ENCODE measurements around the gene OSCP1.

The OSCP1 gene

DNA sequence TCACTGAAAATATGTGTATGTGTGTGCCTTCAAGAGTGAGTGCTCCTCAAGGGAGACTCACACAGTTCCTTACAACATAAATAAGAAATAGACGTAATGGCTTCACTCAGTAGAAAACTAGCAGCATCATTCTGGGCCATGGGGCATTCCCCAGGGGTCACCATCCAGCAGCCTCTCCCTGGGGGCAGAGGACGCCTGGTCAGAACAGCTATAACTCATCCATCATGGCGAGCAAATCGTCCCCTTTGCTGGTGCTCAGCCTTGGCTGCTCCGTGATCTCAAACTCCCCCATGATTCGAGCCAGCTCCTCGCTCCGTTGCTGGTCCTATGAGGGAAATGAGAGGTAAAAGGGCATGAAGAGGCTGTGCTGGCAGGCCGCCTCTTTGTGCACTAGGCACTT is 32.3 kb downstream of the OSCP1 start:
- H3K9me3 ChIP-seq = no peaks in the 10 kb centered on the region
- no peak overlapping the region for H3K4me3 ChIP-seq (ENCODE audit: low read depth in 1 of 2, low read length in 1 of 2)
- H3K27ac ChIP-seq = peak overlapping the region; percentile 34
- H3K4me1 ChIP-seq (ENCODE audit: control insufficient read depth in 1 of 2, insufficient read depth in 1 of 2, low read depth in 1 of 2, low read length in 1 of 2) = peaks cover 45 to 49% of the 10 kb centered on the region in 2 experiments
- H3K27me3 ChIP-seq = no peaks in the 10 kb centered on the region
- H3K36me3 ChIP-seq = no peaks in the 10 kb centered on the region
- TF ChIP-seq, protein P1, sequence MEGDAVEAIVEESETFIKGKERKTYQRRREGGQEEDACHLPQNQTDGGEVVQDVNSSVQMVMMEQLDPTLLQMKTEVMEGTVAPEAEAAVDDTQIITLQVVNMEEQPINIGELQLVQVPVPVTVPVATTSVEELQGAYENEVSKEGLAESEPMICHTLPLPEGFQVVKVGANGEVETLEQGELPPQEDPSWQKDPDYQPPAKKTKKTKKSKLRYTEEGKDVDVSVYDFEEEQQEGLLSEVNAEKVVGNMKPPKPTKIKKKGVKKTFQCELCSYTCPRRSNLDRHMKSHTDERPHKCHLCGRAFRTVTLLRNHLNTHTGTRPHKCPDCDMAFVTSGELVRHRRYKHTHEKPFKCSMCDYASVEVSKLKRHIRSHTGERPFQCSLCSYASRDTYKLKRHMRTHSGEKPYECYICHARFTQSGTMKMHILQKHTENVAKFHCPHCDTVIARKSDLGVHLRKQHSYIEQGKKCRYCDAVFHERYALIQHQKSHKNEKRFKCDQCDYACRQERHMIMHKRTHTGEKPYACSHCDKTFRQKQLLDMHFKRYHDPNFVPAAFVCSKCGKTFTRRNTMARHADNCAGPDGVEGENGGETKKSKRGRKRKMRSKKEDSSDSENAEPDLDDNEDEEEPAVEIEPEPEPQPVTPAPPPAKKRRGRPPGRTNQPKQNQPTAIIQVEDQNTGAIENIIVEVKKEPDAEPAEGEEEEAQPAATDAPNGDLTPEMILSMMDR (IDR thresholded peaks at IDR 0.05) = no peak

DNA sequence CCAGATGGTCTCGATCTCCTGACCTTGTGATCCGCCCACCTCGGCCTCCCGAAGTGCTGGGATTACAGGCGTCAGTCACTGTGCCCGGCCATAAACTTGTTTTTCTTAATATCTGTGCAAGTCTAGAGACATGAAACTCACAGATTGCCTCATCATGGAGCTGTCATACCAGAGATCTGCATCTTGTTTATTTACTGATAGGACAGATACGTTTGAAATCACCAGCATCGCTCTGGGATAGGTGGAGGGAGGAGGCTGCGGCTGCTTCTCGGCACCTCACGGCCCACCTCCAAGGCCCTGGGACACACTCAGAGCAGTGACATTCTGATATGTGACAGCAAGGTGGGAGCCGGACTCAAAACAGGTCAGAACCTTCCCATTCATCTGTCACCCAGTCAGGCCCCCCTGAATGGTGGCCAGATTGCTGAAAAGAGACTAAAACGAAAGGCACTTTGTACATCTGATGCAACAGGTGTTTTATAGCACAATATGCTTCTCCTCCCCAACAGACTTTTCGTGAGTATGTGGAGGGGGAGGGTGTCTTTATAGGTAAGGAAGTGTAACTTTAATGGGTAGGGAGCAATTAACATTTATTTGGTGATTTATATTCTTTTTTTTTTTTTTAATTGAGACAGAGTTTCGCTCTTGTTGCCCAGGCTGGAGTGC is 34.5 kb downstream of the OSCP1 start:
- no peak overlapping the region for H3K4me3 ChIP-seq (ENCODE audit: low read depth in 1 of 2, low read length in 1 of 2)
- TF ChIP-seq, protein P1 (IDR thresholded peaks at IDR 0.05) = no peak
- H3K27ac ChIP-seq = no peak overlapping the region
- no peaks in the 10 kb centered on the region for H3K36me3 ChIP-seq
- no peaks in the 10 kb centered on the region for H3K9me3 ChIP-seq
- peaks cover 34 to 37% of the 10 kb centered on the region in 2 experiments for H3K4me1 ChIP-seq (ENCODE audit: control insufficient read depth in 1 of 2, insufficient read depth in 1 of 2, low read depth in 1 of 2, low read length in 1 of 2)
- no peaks in the 10 kb centered on the region for H3K27me3 ChIP-seq

DNA sequence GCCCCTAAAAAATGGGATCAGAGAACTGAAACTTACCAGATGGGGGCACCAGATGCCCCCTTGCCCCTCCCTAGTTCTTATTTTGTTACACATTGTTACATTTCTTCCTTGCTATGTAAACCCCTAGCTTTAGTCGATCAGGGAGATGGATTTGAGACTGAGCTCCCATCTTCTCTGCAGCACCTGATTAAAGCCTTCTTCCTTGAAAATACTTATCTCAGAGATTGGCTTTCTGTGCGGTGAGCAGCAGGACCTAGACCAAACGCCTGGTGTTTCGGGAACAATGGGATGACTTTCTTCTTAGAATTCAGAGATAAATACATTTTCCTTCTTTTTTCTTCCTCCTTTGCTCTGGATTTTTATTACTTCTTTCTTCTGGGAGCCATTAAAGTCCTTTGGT is 35.9 kb downstream of the OSCP1 start:
- H3K36me3 ChIP-seq = no peaks in the 10 kb centered on the region

DNA sequence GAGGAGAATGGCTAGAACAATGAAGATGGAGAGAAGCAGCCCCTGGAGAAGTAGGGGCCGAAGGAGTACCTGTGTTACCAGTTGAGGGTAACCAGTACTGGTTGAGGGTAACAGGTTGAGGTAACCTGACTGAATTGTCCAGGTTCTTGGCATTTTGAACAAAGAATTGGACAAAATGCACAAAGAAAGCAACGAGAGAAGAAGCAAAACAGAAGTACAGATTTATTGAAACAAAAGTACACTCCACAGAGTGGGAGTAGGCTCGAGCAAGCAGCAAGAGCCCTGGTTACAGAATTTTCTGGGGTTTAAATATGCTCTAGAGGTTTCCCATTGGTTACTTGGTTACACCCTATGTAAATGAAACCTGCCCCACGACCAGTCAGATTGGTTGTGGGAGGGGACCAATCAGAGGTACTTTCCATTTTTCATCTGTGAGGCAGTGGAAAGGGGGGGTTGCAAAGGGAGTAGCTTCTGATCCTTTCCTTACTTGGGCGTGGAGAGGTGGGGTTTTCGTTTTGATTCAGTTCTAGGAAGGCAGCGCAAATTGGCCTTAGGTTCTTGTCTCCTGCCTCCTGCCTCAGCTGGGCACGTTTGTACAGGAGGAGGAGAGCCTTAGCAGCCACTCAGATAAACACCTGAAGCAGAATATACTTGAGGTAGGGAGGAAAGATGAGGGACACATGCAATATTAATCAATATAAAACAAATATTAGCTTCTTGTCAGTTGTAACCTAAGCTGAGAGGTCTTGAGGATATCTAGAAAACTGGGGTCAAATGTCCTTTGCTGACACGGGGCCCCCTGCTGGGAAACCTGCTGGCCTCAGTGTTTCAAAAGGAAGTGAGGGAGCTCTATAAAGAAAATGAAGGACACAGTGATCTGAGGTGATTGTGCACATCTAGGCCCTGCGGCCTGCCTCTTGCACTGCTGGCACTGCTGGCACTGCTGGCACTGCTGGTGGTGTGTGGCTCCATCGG is 38.3 kb downstream of the OSCP1 start:
- H3K27me3 ChIP-seq = no peaks in the 10 kb centered on the region
- H3K4me3 ChIP-seq (ENCODE audit: low read depth in 1 of 2, low read length in 1 of 2) = no peak overlapping the region
- peaks cover 0 to 4% of the 10 kb centered on the region in 2 experiments for H3K4me1 ChIP-seq (ENCODE audit: control insufficient read depth in 1 of 2, insufficient read depth in 1 of 2, low read depth in 1 of 2, low read length in 1 of 2)
- TF ChIP-seq, protein P1 (IDR thresholded peaks at IDR 0.05) = no peak
- no peaks in the 10 kb centered on the region for H3K9me3 ChIP-seq
- no peaks in the 10 kb centered on the region for H3K36me3 ChIP-seq
- H3K27ac ChIP-seq = no peak overlapping the region

More for the DNA sequence above, 35.9 kb downstream of the OSCP1 start:
- H3K9me3 ChIP-seq = no peaks in the 10 kb centered on the region
- no peak overlapping the region for H3K4me3 ChIP-seq (ENCODE audit: low read depth in 1 of 2, low read length in 1 of 2)
- no peaks in the 10 kb centered on the region for H3K27me3 ChIP-seq
- no peak overlapping the region for H3K27ac ChIP-seq
- H3K4me1 ChIP-seq (ENCODE audit: control insufficient read depth in 1 of 2, insufficient read depth in 1 of 2, low read depth in 1 of 2, low read length in 1 of 2) = peaks cover 20 to 23% of the 10 kb centered on the region in 2 experiments
- TF ChIP-seq, protein P1 (IDR thresholded peaks at IDR 0.05) = no peak

DNA sequence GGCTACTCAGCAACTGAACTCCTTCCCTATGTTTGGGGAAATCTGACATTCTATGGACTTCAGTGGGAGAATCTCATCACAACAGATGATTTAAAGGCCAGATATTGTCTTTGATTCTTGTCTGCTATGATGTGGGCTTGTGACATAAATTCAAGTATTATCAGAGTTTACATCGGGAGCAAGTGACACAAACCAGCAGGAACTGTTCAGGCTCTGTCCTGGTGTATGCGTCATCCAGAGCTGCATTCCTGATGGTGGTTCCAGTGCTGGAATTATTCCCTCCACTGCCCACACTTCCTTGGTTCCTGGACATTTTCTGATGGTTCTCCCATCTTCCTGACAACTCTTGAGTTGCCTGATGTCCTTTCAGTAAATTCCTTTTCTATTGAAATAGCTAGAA is 41.8 kb downstream of the OSCP1 start:
- Histone ChIP-seq H3K4me1 (ENCODE audit: control insufficient read depth in 1 of 2, insufficient read depth in 1 of 2, low read depth in 1 of 2, low read length in 1 of 2) (peaks cover 0 to 4% of the 10 kb centered on the region in 2 experiments), H3K27ac (no peak overlapping the region), H3K27me3 (no peaks in the 10 kb centered on the region), H3K9me3 (no peaks in the 10 kb centered on the region), H3K4me3 (ENCODE audit: low read depth in 1 of 2, low read length in 1 of 2) (no peak overlapping the region), H3K36me3 (no peaks in the 10 kb centered on the region)
- TF ChIP-seq, protein P1 (IDR thresholded peaks at IDR 0.05) = no peak

Data from neutrophil (primary cell).